Stimulated activated CD4-positive, alpha-beta T cell treated with anti-CD3 and anti-CD28 coated beads, Interleukin-15, amount 100 ng/mL, for 1 hour (primary cell): ENCODE results near the gene PLSCR4.
"Not testable (repeated sequence)": the region's sequence is repeated elsewhere in the genome, so short reads cannot be mapped to it uniquely, and the experiment has no call there.

Experiments
- DNase-seq, 2 donors: peaks; one replicate each; pipeline ENCODE4 v3.0.0-alpha.2; 2020; ENCODE audit warnings: low read depth in 1 of 2, low spot score in 1 of 2

The PLSCR4 gene

GRCh38 chr3:146250449-146251382 is at the start of gene PLSCR4:
PLSCR4 (minus strand) TSS chr3:146251105; CDS start chr3:146222071, 29,034 bp downstream.
- DNase-seq, result no peak

- DNase-seq, result not testable (repeated sequence)
Observed at GRCh38 chr3:146293401-146293800, 42.5 kb upstream of the PLSCR4 start.

- no peak for DNase-seq
Observed at GRCh38 chr3:146283781-146284445, 33.0 kb upstream of the PLSCR4 start.

- no peak for DNase-seq
Observed at GRCh38 chr3:146280864-146281263, 30.0 kb upstream of the PLSCR4 start.

GRCh38 chr3:146279951-146280350 is 29.0 kb upstream of the PLSCR4 start:
- DNase-seq, result no peak

GRCh38 chr3:146279013-146279412 is 28.1 kb upstream of the PLSCR4 start:
- DNase-seq, result no peak

- DNase-seq, result no peak
Observed at GRCh38 chr3:146277953-146278631, 27.2 kb upstream of the PLSCR4 start.

GRCh38 chr3:146275476-146275875 is 24.6 kb upstream of the PLSCR4 start:
- DNase-seq, result no peak

GRCh38 chr3:146274833-146275232 is 23.9 kb upstream of the PLSCR4 start:
- no peak for DNase-seq

- DNase-seq, result no peak
Observed at GRCh38 chr3:146273721-146274407, 23.0 kb upstream of the PLSCR4 start.

GRCh38 chr3:146271180-146271579 is 20.3 kb upstream of the PLSCR4 start:
- DNase-seq, result no peak

- DNase-seq, result no peak
Observed at GRCh38 chr3:146269271-146269670, 18.4 kb upstream of the PLSCR4 start.

- DNase-seq, result no peak
Observed at GRCh38 chr3:146268535-146269219, 17.8 kb upstream of the PLSCR4 start.

GRCh38 chr3:146265720-146266119 is 14.8 kb upstream of the PLSCR4 start:
- DNase-seq, result no peak

- no peak for DNase-seq
Observed at GRCh38 chr3:146262371-146263110, 11.6 kb upstream of the PLSCR4 start.

- no peak for DNase-seq
Observed at GRCh38 chr3:146259880-146260589, 9.1 kb upstream of the PLSCR4 start.

GRCh38 chr3:146256851-146257486 is 6.1 kb upstream of the PLSCR4 start:
- DNase-seq, result no peak

GRCh38 chr3:146252445-146252844 is 1.5 kb upstream of the PLSCR4 start:
- DNase-seq, result not testable (repeated sequence)

- no peak for DNase-seq
Observed at GRCh38 chr3:146249921-146250320, 984 bp downstream of the PLSCR4 start.
